Measurements from ENCODE around the gene CACNG4.
A peak's percentile ranks its signal among the peaks of the same experiment; 100 is the strongest.

CACNG4 gene

DNA sequence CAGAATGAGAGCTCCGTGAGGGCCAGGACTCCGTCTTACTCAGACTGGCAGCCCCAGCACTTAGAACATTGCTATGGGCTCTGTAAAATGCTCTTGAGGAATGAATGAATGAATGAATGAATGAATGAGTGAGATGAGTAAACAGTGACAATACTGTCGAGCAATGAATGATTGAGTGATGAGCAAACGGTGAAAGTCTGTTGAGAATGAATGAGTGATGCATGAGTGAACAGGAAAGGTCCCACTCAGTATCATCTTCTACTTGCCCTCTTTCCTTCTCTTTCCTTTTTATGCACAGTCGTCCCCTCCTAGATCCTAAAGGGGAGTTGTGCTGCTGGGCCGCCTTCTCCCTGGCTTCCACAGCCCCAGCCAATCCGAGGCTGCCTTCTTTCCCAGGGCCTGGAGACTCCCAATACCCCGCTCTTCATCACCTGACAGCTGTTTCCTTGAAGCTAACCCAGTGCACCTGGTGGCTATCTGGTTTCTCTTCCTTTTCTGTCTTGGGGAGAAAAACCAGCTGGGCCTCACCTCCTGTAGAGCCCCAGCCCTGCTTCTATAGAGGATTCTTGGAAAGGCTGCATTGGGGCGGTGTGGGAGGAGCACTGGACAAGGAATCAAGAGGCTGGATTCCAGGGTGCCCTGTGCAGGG, 47.1 kb downstream of the CACNG4 start:
- Histone ChIP-seq H3K27me3 (replicated peaks; ENCODE audit: control insufficient read depth, insufficient read depth, low read length) (no peaks in the 10 kb centered on the region; the same call in 1 of the 2 replicates), H3K4me3 (replicated peaks; ENCODE audit: low read depth, low read length) (no peak overlapping the region), H3K36me3 (ENCODE audit: control insufficient read depth, insufficient read depth, low read length) (no peaks in the 10 kb centered on the region)
- no peak for TF ChIP-seq CTCF (IDR thresholded peaks at IDR 0.05; ENCODE audit: insufficient read depth, low read length, poor library complexity, severe bottlenecking)
- peak; percentile 62 for DNase-seq (ENCODE audit: extremely low read depth, insufficient read length)

GRCh38 chr17:67013891-67014290, 49.4 kb downstream of the CACNG4 start:
- H3K36me3 ChIP-seq (ENCODE audit: control insufficient read depth, insufficient read depth, low read length), result no peaks in the 10 kb centered on the region
- no peak overlapping the region for H3K4me3 ChIP-seq (replicated peaks; ENCODE audit: low read depth, low read length)
- DNase-seq (ENCODE audit: extremely low read depth, insufficient read length), result no peak
- no peaks in the 10 kb centered on the region; the same call in 1 of the 2 replicates for H3K27me3 ChIP-seq (replicated peaks; ENCODE audit: control insufficient read depth, insufficient read depth, low read length)
- no peak for TF ChIP-seq CTCF (IDR thresholded peaks at IDR 0.05; ENCODE audit: insufficient read depth, low read length, poor library complexity, severe bottlenecking)

GRCh38 chr17:67015001-67015400, 50.5 kb downstream of the CACNG4 start:
- H3K4me3 ChIP-seq (replicated peaks; ENCODE audit: low read depth, low read length), result no peak overlapping the region
- DNase-seq (ENCODE audit: extremely low read depth, insufficient read length), result no peak
- no peaks in the 10 kb centered on the region for H3K36me3 ChIP-seq (ENCODE audit: control insufficient read depth, insufficient read depth, low read length)
- no peak for TF ChIP-seq CTCF (IDR thresholded peaks at IDR 0.05; ENCODE audit: insufficient read depth, low read length, poor library complexity, severe bottlenecking)
- H3K27me3 ChIP-seq (replicated peaks; ENCODE audit: control insufficient read depth, insufficient read depth, low read length), result no peaks in the 10 kb centered on the region; the same call in 1 of the 2 replicates

GRCh38 chr17:67016039-67016762, 51.7 kb downstream of the CACNG4 start:
- no peaks in the 10 kb centered on the region for H3K36me3 ChIP-seq (ENCODE audit: control insufficient read depth, insufficient read depth, low read length)
- H3K27me3 ChIP-seq (replicated peaks; ENCODE audit: control insufficient read depth, insufficient read depth, low read length), result no peaks in the 10 kb centered on the region; the same call in 1 of the 2 replicates
- H3K4me3 ChIP-seq (replicated peaks; ENCODE audit: low read depth, low read length), result no peak overlapping the region
- TF ChIP-seq CTCF (IDR thresholded peaks at IDR 0.05; ENCODE audit: insufficient read depth, low read length, poor library complexity, severe bottlenecking), result no peak
- DNase-seq (ENCODE audit: extremely low read depth, insufficient read length), result no peak

DNA sequence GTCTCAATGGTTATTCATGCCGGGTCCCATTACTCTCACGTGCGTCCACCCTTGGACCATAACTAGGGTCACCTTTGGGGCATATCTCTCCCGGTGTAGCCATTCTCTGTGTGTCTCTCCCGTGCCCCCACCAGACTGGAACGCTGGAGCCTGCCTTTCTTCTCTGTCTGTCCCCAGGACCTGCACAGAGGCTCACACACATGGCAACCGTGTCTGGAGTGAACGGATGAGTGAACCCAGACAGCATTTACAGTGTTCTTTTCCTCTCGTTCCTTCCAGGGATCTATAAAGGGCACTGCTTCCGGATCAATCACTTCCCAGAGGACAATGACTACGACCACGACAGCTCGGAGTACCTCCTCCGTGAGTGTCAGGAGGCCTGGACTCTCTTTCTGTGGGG, 53.4 kb downstream of the CACNG4 start:
- DNase-seq (ENCODE audit: extremely low read depth, insufficient read length), result no peak
- Histone ChIP-seq H3K36me3 (ENCODE audit: control insufficient read depth, insufficient read depth, low read length) (no peaks in the 10 kb centered on the region), H3K4me3 (replicated peaks; ENCODE audit: low read depth, low read length) (no peak overlapping the region), H3K27me3 (replicated peaks; ENCODE audit: control insufficient read depth, insufficient read depth, low read length) (no peaks in the 10 kb centered on the region; the same call in none of the 2 replicates)
- no peak for TF ChIP-seq CTCF (IDR thresholded peaks at IDR 0.05; ENCODE audit: insufficient read depth, low read length, poor library complexity, severe bottlenecking)
